GM12864 (cell line): ENCODE measurements around the gene HMOX2.

Experiments
- DNase-seq: peaks from one replicate; pipeline ENCODE4 v3.0.0-alpha.2; 2011; ENCODE audit warnings: low read depth
- H3K4me3 ChIP-seq: 2 replicates; pipeline ENCODE4 v1.5.1; 2011; ENCODE audit warnings: mild to moderate bottlenecking, low read depth, low read length, control low read depth
- CTCF ChIP-seq: IDR thresholded peaks from 2 replicates; pipeline ENCODE4 v1.5.1; 2011; ENCODE audit warnings: low read depth, mild to moderate bottlenecking, moderate library complexity, low read length, control low read depth, inconsistent platforms; ENCODE audit errors: missing control alignments

Gene HMOX2

GRCh38 chr16:4519274-4520058 is 43.3 kb downstream of the HMOX2 start:
- TF ChIP-seq CTCF: no peak
- DNase-seq: no peak
- no peak overlapping the region for H3K4me3 ChIP-seq

GRCh38 chr16:4520913-4521312 is 44.7 kb downstream of the HMOX2 start:
- no peak overlapping the region for H3K4me3 ChIP-seq
- DNase-seq: no peak
- no peak for TF ChIP-seq CTCF

GRCh38 chr16:4522051-4522581 is 45.9 kb downstream of the HMOX2 start:
- no peak for TF ChIP-seq CTCF
- no peak for DNase-seq
- H3K4me3 ChIP-seq: no peak overlapping the region

- TF ChIP-seq CTCF: no peak
- DNase-seq: no peak
Measured at GRCh38 chr16:4523686-4524085, 47.5 kb downstream of the HMOX2 start.

GRCh38 chr16:4524571-4524970 is 48.4 kb downstream of the HMOX2 start:
- DNase-seq: no peak
- no peak for TF ChIP-seq CTCF
- no peak overlapping the region for H3K4me3 ChIP-seq

More at GRCh38 chr16:4523686-4524085, 47.5 kb downstream of the HMOX2 start:
- no peak overlapping the region for H3K4me3 ChIP-seq

- DNase-seq: no peak
- no peak for TF ChIP-seq CTCF
- H3K4me3 ChIP-seq: no peak overlapping the region
Measured at GRCh38 chr16:4525069-4525468, 48.9 kb downstream of the HMOX2 start.
